Esophagus muscularis mucosa (tissue), 3 donors: ENCODE results near the gene TIMM8B.
"Not testable (repeated sequence)": the region's sequence is repeated elsewhere in the genome, so short reads cannot be mapped to it uniquely, and the experiment has no call there.

Experiments
- CTCF ChIP-seq, 3 experiments: fragments of 200-600 bp in 2 of 3; fragments of 450-650 bp in 1 of 3; sonication (generic) in 2 of 3; IDR thresholded peaks; one replicate each; pipeline ENCODE4 v1.5.1; 2017 to 2019; ENCODE audit warnings: antibody characterized with exemption in 3 of 3, mild to moderate bottlenecking in 2 of 3, moderate library complexity in 1 of 3
- EP300 ChIP-seq: sonication (generic); formaldehyde crosslinking; IDR thresholded peaks from one replicate; pipeline ENCODE4 v1.6.1; 2017; ENCODE audit warnings: antibody characterized with exemption

GRCh38 chr11:112095302-112095701 lies 8.7 kb upstream of the TIMM8B start:
- not testable (repeated sequence) for TF ChIP-seq CTCF (IDR thresholded peaks at IDR 0.05); EP300
